Measurements from ENCODE around the gene ZNF260.

The ZNF260 gene

DNA sequence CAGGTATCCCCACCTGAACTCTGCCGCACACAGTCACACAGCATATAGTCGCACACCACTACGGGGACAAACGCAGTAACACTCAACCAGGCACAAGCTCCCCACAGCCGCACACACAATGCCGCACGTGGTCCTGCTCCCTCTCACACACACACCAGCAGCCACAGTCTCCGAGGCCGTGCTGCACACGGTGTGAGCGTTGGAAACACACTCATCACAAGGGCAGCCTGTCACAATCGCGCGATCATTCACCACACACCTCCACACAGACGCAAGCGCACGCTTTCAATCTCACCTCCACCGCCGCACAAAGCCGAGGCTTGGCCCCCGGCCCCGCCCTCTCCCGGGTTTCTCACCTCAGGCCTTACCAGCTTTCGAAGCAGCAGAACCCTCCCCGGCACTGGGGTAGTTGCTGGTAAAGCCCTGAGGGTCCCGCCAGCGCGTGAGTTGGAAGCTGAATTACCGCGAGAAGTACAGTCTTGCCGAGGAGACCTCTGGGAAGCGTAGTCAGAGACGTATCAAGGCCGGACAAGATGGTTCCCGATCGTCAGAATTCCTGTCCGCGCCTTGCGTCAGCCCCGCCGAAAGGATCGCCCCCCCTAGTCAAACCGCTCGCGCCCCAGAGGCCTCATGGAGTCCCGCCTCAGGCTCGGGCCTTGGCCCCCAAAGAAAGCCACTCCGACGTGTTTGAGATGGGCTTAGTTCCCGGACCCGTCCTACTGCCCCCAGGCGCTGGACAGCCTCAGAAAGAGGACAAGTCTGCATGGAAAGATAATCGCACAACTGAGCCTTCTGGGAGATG is 38.8 kb downstream of the ZNF260 start, which contains the start of gene ZNF566:
TSS of gene ZNF566 (minus strand) at position 444 of the 802 bp plus-strand sequence. CDS start 13,004 bp downstream, outside the sequence.
- DNase-seq, result peak; percentile 96

DNA sequence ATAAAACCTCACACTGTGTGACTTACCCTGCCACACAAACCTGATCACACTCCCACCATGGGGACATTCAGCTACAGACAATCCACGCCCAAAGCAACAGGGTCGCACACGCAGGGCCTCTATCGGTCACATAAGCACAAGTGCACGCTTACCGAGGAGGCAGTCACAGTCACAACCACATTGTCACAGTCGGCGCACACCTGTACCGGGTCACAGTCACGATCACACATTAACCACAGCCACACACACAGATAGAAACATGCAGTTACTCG is 39.3 kb downstream of the ZNF260 start:
- peak; percentile 57 for DNase-seq

DNA sequence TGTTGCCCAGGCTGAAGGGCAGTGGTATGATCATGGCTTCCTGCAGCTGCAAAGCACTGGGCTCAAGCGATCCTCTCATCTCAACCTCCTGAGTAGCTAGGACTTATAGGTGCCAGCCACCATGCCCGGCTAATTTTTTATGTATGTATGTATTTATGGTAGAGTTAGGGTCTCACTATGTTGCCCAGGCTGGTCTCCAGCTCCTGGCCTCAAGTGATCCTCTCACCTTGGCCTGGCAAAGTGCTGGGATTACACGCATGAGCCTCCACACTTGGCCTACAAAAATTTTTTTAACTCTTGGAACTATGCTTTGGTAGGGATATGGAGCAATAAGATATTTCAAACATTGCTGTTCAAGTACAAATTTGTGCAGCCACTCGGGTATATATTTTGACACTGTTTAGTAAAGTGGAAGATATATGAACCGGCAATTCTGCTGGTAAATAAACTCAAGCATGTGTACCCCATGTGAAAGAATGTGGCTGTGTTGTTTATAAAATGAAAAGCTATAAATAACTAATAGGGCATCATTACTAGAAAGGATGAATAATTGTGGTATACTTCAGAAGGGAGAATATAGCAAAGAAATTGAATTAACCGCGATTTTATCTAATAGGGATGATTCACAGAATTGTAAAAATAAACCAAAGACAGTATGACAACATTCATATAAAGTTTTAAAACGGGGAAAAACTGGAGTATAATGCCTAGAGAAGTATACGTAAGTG is 39.8 kb downstream of the ZNF260 start:
- DNase-seq, result no peak

DNA sequence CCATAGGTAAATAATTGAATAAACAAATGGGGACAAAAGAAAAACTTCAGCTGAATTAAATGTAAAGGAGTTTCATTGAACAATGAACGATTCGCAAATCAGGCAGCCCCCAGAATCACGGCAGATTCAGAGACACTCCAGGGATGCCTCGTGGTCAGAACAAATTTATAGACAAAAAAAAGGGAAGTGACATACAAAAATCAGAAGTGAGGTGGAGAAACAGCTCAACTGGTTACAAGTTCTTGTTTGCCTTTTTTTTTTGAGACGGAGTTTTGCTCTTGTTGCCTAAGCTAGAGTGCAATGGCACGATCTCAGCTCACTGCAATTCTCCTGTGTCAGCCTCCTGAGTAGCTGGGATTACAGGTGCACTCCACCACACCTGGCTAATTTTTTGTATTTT is 44.4 kb downstream of the ZNF260 start:
- DNase-seq, result no peak

DNA sequence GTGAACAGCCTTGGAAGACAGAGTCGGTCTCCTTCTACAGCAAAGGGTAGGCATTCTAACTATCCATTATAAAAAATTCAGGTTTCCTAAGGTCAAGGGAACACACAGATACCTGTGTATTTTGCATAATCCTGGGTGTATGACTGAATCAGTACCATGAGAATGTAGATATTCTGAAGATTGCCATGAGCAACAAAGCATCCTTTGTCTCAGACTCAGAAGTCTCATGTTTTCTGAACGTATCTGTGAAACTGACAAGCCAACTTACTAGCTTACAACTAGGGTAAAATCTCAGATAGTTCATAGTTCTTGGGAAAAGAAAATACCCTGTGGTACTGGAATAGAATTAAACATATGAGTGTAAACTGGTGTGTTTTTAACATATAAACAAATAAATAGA is 45.2 kb downstream of the ZNF260 start:
- DNase-seq, result no peak
